Measurements from ENCODE around the gene LRMDA. TPM values are rescaled to one million over a fixed set of nuclear protein-coding genes. Genes with fewer than 3 reads are reported as not detected.

LRMDA gene
- total RNA-seq, 1 experiment from 2014 or later, result 0.24 TPM

DNA sequence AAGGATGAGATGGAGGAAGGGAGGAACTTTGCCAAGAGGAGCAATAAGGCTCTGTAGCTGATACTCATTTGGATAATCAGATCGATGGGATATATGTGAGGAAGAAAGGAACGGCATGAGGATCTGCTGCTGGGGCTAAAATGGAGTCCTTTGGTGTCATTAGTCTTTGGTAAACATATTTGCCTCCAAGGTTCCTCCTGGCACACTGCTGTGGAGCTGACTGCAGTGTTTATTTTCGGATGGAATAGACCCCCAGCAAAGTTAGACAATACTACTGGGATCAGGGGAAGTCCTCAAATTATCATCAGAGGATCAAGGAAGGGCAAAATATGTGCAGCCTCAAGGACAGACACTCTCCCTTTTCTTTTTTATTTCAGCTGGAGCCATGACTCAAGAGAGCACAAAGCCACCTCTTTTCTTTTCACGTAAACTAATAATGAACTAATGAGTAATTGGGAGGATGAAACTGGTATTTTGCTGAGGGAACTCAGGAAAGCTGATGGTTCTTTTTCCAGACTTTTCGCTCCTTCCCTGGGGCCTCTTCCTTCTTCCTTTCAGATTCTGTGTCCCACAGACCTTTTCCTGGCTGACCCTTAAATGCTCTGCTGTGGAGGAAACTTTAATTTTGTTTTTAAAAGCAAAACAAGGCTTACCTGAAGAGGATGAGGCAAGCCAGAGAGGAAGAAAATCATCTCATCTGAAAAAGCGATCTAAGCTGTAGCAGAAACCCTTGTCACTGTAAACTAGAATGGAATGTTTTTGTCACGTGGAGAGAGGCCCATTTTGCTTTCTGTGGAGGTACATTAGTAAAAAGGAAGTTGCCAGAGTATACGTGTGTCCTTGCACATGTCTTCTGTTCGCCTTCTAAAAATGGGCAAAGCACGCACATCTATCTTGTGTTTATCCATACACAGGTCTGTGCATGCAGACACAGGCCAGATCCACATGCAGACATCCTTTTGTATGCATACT, 33.3 kb downstream of the LRMDA start:
- Histone ChIP-seq H3K27me3 (0 out of 2 replicates have a peak, but pooled peaks cover 3% of the 10 kb centered on the region), H3K27ac (no peak overlapping the region), H3K36me3 (no peaks in the 10 kb centered on the region), H3K9me3 (replicated peaks) (no peaks in the 10 kb centered on the region), H3K4me1 (no peaks in the 10 kb centered on the region), H3K4me3 (no peak overlapping the region)
- no peak for DNase-seq

DNA sequence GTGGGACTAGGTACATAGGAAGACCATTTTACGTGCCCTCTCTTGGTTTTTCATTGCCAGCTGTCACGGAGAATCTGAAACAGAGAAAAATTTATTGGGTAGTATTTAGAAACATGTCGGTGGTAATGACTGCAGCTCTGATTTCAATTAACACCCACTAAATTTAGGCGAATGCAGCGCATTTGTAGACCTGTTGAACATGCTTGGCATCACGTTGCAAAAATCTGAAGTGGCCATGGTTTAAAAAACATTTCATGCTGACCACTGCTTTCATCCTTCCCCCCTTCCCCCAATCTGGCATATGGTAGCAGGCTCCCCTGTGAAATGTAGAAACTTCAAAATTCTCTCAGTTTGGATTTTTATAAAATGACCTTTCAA, 34.0 kb downstream of the LRMDA start:
- no peaks in the 10 kb centered on the region for H3K4me1 ChIP-seq
- H3K4me3 ChIP-seq, result no peak overlapping the region
- DNase-seq, result no peak
- H3K27me3 ChIP-seq, result 0 out of 2 replicates have a peak, but pooled peaks cover 3% of the 10 kb centered on the region
- no peak overlapping the region for H3K27ac ChIP-seq
- H3K9me3 ChIP-seq (replicated peaks), result no peaks in the 10 kb centered on the region
- H3K36me3 ChIP-seq, result no peaks in the 10 kb centered on the region

DNA sequence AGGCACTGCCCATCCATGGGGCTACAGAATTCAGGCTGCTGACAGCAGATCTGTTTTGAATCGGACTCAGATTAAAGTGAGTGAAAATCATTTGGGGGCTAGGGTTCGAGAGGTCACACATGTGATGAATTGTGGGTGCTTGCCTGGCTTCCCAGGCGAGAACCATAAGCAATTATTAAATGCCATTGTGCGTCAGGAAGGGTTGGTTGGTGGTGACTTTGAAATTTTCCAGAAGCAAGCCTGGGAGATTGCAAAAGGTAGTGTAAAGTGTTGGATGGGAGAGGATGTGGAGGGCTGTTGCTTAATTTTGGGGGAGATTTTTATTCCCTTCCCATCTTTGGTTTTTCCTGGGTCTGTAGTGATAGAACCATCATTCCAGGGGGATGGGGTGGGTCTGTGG, 34.6 kb downstream of the LRMDA start:
- no peak for DNase-seq
- H3K9me3 ChIP-seq (replicated peaks), result no peaks in the 10 kb centered on the region
- no peaks in the 10 kb centered on the region for H3K36me3 ChIP-seq
- no peaks in the 10 kb centered on the region for H3K4me1 ChIP-seq
- no peak overlapping the region for H3K27ac ChIP-seq
- 0 out of 2 replicates have a peak, but pooled peaks cover 3% of the 10 kb centered on the region for H3K27me3 ChIP-seq
- no peak overlapping the region for H3K4me3 ChIP-seq

DNA sequence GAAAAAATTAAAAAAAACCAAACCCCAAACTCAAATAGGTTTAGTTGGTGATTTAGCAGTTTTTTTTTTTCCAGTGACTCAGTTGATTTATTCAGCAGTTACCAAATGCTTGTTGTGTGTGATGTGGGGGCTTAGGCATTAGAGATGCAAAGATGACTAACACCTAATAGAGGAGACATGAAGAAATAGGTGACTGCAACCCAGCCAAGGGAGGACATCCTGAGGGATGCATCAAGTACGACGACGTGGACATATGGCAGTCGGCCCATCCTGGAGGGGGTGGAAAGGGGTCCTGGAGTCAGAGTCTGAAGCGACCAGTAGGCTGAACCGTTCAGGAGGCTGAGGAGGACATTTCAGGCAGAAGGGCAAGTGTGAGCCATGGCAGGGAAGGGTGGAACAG, 35.5 kb downstream of the LRMDA start:
- H3K36me3 ChIP-seq, result no peaks in the 10 kb centered on the region
- H3K27me3 ChIP-seq, result 0 out of 2 replicates have a peak, but pooled peaks cover 3% of the 10 kb centered on the region
- H3K4me1 ChIP-seq, result no peaks in the 10 kb centered on the region
- no peak for DNase-seq
- H3K9me3 ChIP-seq (replicated peaks), result no peaks in the 10 kb centered on the region
- no peak overlapping the region for H3K4me3 ChIP-seq
- H3K27ac ChIP-seq, result no peak overlapping the region

DNA sequence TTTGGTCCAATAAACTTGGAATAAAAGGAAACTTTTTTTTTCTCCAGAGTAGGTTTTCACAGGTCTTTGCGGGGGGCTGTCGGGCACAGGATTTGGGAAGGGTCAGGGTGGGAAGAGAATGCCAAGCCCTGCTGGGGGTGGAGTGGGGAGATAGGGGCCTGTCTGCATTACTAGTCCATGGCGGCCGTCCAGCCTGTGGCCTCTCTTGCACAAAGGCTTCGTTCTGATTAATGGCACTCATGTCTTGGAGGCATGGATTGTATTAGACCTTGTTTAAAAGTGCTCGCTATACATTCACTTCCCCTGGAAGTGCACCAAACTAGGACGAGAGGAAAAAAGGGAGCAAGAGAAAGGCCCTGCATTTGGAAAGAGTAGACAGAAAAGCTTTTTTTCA, 37.2 kb downstream of the LRMDA start:
- H3K36me3 ChIP-seq, result no peaks in the 10 kb centered on the region
- no peak overlapping the region for H3K4me3 ChIP-seq
- no peaks in the 10 kb centered on the region for H3K4me1 ChIP-seq
- H3K27ac ChIP-seq, result no peak overlapping the region
- peaks cover 3% of the 10 kb centered on the region; the same call in 1 of the 2 replicates for H3K27me3 ChIP-seq
- DNase-seq, result no peak
- H3K9me3 ChIP-seq (replicated peaks), result no peaks in the 10 kb centered on the region

DNA sequence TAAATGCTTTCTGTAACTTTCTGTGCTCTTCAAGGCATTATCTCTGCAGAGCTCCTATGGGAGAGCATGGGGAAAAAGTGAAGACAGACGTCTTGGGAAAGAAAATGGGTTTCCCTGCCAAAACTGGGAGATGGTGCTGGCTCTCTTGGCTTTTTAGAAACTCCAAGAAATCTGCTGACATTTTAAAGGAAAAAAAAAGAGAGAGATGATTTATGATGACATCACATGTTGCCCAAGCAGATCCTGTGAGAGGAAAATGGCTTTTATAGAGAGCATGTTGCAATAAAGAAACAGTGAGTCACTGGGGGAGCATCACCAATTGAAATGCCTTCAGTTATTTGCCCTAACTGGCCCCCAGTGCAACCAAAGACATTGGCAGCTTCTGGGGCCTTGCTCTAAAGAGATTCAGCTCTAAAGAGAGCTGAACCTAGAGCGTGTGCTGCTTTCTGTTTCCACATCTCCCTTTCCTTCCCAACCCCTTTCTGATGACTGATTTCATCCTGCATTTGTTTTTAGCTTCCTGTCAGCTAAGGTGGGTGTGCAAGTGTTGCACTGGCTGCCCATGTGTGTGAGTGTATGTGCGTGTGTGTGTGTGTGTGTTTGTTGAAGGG, 37.7 kb downstream of the LRMDA start:
- Histone ChIP-seq H3K4me1 (no peaks in the 10 kb centered on the region), H3K4me3 (no peak overlapping the region), H3K27ac (no peak overlapping the region), H3K9me3 (replicated peaks) (no peaks in the 10 kb centered on the region), H3K27me3 (peaks cover 3% of the 10 kb centered on the region; the same call in 1 of the 2 replicates), H3K36me3 (no peaks in the 10 kb centered on the region)
- DNase-seq, result no peak

DNA sequence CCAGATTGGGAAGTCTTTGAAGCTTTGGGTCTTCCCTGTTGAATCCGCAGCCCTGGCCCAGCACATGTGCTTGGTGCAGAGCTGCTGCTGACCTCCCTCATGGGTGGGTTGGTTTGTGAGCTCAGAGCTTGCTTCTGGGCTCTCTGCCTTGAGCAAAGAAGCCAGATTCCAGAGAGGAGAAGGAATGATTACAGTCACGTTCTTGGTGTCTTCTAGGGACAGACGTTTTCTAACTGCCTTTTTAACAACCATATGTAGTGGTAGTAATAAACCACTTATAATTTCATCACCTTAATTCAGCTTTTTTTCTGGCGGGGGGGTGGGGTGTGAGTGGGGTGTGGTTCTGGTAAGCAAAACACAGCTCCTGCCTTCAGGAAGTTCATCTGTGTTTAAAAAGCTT, 39.5 kb downstream of the LRMDA start:
- Histone ChIP-seq H3K36me3 (no peaks in the 10 kb centered on the region), H3K27me3 (peaks cover 3% of the 10 kb centered on the region; the same call in 1 of the 2 replicates), H3K4me1 (no peaks in the 10 kb centered on the region), H3K27ac (no peak overlapping the region), H3K9me3 (replicated peaks) (no peaks in the 10 kb centered on the region), H3K4me3 (no peak overlapping the region)
- DNase-seq, result no peak

DNA sequence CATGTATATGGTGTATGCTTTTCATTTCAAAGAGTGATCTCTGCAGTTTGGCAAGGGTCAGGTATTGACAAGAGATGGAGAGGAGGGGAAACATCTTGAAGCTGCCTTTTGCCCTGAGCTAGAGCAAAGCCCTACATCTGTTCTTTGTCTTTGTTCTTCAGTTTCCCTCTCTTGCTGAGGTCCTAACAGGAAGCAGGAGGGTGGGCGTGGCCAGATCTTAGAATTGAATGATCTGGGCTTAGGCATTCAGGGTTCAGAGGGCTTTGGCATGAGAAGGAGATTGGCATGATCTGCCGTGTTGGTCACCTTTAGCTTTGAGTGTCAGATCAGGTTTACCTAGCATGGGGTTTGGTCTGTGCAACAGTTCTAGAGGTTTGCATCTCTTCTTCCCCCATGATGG, 41.3 kb downstream of the LRMDA start:
- Histone ChIP-seq H3K4me3 (no peak overlapping the region), H3K36me3 (no peaks in the 10 kb centered on the region), H3K9me3 (replicated peaks) (no peaks in the 10 kb centered on the region), H3K27ac (no peak overlapping the region), H3K4me1 (no peaks in the 10 kb centered on the region), H3K27me3 (no peaks in the 10 kb centered on the region; the same call in 1 of the 2 replicates)
- no peak for DNase-seq

DNA sequence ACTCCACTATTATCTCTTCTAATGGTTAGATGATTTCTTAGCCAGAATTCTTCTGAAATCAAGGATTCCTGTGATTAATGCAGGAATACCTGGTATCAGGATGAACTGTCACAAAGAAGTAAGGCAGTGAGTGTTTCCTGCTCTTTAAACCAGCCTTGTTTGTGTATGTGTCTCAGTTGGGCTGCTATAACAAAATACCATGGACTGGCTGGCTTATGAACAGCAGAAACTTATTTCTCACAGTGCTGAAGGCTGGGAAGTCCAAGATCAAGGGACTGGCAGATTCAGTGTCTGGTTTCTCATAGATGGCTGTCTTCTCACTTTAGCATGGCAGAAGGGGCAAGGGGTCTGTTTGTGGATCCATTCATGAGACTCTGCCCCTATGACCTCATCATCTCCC, 42.7 kb downstream of the LRMDA start:
- H3K4me1 ChIP-seq, result no peaks in the 10 kb centered on the region
- H3K9me3 ChIP-seq (replicated peaks), result no peaks in the 10 kb centered on the region
- no peaks in the 10 kb centered on the region; the same call in 1 of the 2 replicates for H3K27me3 ChIP-seq
- no peaks in the 10 kb centered on the region for H3K36me3 ChIP-seq
- no peak overlapping the region for H3K4me3 ChIP-seq
- DNase-seq, result no peak
- H3K27ac ChIP-seq, result no peak overlapping the region

DNA sequence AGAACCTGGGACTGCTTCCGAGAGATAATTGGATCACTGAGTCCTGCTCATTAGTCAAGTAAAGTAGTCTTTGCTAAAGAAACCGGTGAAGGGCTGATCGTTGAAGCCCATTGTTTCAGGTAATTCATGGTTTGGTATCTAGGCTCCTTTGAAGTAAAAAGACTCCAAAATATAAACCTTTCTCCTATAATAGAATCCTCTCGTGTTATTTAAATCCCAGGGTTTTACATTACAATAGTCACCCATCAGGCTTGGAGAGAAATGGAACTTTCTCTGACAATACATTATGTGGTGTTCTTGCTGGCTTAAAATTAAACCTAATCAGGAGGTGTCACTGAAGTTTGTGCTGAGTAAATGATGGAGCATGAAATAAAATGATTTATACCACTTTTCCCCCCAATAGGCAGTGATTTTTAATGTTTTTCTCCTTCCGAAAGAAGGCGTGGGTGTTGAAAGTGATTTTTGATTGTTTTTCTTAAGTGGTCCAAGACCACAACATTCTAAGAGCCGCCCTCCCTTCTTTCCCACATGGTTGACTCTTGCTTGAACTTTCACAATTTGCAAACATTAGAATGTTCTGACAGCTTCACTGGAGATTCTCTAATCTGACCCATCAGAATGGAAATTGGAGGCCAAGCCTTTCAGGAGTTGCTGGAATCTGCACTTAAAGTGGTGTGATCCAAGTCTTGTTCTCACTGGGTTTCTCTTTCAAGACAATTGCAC, 44.2 kb downstream of the LRMDA start:
- Histone ChIP-seq H3K4me1 (no peaks in the 10 kb centered on the region), H3K36me3 (no peaks in the 10 kb centered on the region), H3K27ac (no peak overlapping the region), H3K4me3 (no peak overlapping the region), H3K9me3 (replicated peaks) (no peaks in the 10 kb centered on the region), H3K27me3 (no peaks in the 10 kb centered on the region; the same call in 1 of the 2 replicates)
- DNase-seq, result no peak

DNA sequence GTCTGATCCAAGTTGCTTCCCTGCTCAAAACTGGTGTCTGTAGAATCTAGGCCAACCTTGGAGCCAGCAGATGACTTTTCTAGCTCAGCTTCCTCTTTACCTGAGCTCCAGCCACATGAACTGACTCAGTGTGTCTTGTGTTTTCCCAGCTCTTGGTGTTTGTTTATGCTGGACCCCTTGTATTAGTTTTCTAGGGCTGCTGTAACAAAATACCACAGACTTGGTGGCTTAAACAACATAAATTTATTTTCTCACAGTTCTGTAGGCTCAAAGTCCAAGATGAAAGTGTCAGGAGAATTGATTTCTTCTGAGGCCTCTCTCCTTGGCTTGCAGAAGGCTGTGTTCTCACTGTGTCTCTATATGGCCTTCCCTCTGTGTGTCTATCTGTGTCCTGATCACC, 45.1 kb downstream of the LRMDA start:
- DNase-seq, result no peak
- H3K9me3 ChIP-seq (replicated peaks), result no peaks in the 10 kb centered on the region
- H3K27me3 ChIP-seq, result no peaks in the 10 kb centered on the region; the same call in 1 of the 2 replicates
- H3K27ac ChIP-seq, result no peak overlapping the region
- H3K4me3 ChIP-seq, result no peak overlapping the region
- no peaks in the 10 kb centered on the region for H3K36me3 ChIP-seq
- H3K4me1 ChIP-seq, result no peaks in the 10 kb centered on the region

DNA sequence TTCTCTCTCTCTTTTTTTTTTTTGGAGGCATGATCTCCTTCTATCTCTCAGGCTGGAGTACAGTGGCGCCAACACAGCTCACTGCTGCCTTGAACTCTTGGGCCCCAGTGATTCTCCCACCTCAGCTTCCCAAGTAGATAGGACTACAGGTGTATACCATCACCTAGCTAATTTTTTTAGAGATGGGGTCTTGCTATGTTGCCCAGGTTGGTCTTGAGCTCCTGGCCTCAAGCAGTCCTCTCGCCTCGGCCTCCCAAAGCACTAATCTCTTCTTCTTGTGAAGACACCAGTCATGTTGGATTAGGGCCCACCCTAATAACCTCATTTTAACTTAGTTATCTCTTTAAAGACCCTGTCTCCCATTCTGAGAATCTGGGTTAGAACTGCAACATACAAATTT, 45.6 kb downstream of the LRMDA start:
- Histone ChIP-seq H3K9me3 (replicated peaks) (no peaks in the 10 kb centered on the region), H3K4me3 (no peak overlapping the region), H3K36me3 (no peaks in the 10 kb centered on the region), H3K4me1 (no peaks in the 10 kb centered on the region), H3K27ac (no peak overlapping the region), H3K27me3 (no peaks in the 10 kb centered on the region; the same call in 1 of the 2 replicates)
- no peak for DNase-seq

DNA sequence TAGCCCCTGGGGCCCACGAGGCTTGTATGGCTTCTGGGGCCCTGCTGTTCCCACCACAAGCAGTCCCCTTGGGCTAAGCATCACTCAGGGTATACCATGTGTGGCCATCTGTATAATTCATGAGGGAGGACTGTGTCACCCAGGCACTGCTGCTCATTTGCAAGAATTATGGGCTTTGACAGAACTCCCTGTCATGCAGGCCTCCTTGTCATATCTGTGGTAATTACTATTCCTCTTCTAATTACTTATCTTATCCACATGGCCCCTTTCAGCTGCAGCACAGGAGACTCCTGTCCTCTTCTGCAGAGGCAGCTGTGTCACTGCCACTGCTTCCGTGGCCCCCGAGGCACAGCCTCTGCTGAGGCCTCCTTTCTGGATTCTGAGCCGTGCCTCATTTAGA, 46.3 kb downstream of the LRMDA start:
- H3K9me3 ChIP-seq (replicated peaks), result no peaks in the 10 kb centered on the region
- no peaks in the 10 kb centered on the region for H3K4me1 ChIP-seq
- no peaks in the 10 kb centered on the region for H3K36me3 ChIP-seq
- no peak for DNase-seq
- no peak overlapping the region for H3K27ac ChIP-seq
- H3K4me3 ChIP-seq, result no peak overlapping the region
- H3K27me3 ChIP-seq, result no peaks in the 10 kb centered on the region; the same call in 1 of the 2 replicates

DNA sequence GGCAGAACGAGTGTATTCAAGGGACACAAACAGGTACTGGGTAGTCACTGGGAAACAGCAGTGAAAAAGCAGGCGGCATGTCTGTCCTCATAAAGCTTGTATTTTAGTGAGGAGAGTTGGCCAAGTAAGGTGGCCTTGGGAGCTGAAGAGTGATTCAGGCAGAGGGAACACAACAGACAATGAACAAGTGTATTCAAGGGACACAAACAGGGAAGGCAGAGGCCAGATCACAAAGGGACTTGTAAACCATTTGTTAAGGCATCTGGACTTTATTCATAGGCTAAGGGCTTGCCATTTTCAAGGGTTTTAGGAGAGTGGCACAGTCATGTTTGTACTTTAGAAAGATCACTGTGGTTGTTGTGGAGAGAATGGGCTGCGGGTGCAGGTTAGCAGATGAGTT, 49.0 kb downstream of the LRMDA start:
- Histone ChIP-seq H3K4me1 (no peaks in the 10 kb centered on the region), H3K27ac (no peak overlapping the region), H3K27me3 (no peaks in the 10 kb centered on the region)

DNA sequence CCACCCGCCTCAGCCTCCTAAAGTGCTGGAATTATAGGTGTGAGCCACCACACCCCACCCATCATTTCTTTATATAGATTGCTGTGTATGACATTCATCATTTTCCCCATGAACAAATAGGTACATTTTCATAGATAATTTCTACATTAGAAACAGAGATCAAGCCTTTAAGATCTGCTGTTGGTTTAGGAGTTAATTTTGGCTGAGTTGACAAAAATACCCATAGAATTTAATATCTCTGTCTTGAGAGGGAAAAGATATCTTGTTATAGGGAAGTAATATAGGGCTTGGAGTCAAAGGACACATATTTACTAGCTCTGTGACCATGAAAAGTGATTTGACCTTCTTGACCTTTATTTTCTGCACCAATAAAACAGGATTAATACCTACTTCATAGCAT, 51.8 kb downstream of the LRMDA start:
- Histone ChIP-seq H3K4me3 (no peak overlapping the region), H3K36me3 (no peaks in the 10 kb centered on the region), H3K9me3 (replicated peaks) (no peaks in the 10 kb centered on the region), H3K27me3 (no peaks in the 10 kb centered on the region), H3K27ac (no peak overlapping the region), H3K4me1 (no peaks in the 10 kb centered on the region)
- DNase-seq, result no peak

More for the DNA sequence above, 49.0 kb downstream of the LRMDA start:
- Histone ChIP-seq H3K4me3 (no peak overlapping the region), H3K9me3 (replicated peaks) (no peaks in the 10 kb centered on the region), H3K36me3 (no peaks in the 10 kb centered on the region)
- DNase-seq, result no peak

Measured in SJCRH30 (cell line).